GM12878 (cell line): ENCODE results near the gene MRC2.

Experiments used
- CTCF ChIP-seq, 3 experiments: IDR thresholded peaks in 2 of 3; conservative IDR thresholded peaks in 1 of 3; 2 replicates each; pipeline ENCODE4 v1.5.1; 2011; ENCODE audit warnings: low read depth in 3 of 3, low read length in 3 of 3, mild to moderate bottlenecking in 3 of 3, control low read depth in 2 of 3, moderate library complexity in 2 of 3, inconsistent platforms in 1 of 3, mixed read lengths in 1 of 3; ENCODE audit not compliant: control insufficient read depth in 2 of 3, insufficient read depth in 1 of 3; ENCODE audit errors: extremely low read depth in 1 of 3
- KDM1A ChIP-seq: fragments of 200-600 bp; sonication (generic); IDR thresholded peaks from 2 replicates; pipeline ENCODE4 v1.6.1; 2016; ENCODE audit warnings: borderline replicate concordance
- NRF1 ChIP-seq: conservative IDR thresholded peaks from 2 replicates; pipeline ENCODE4 v1.6.1; 2011; ENCODE audit warnings: mild to moderate bottlenecking, low read depth, low read length, improper control_type of control experiment
- PAX5 ChIP-seq: IDR thresholded peaks from 2 replicates; pipeline ENCODE4 v1.6.1; 2011; ENCODE audit warnings: low read depth, low read length, borderline replicate concordance
- PBX3 ChIP-seq: IDR thresholded peaks from 2 replicates; pipeline ENCODE4 v1.6.1; 2011; ENCODE audit warnings: mild to moderate bottlenecking, low read depth, low read length, moderate library complexity; ENCODE audit not compliant: insufficient replicate concordance
- RAD21 ChIP-seq: IDR thresholded peaks from 2 replicates; pipeline ENCODE4 v1.6.1; 2011; ENCODE audit warnings: mild to moderate bottlenecking, low read depth, low read length, moderate library complexity; ENCODE audit not compliant: insufficient read depth
- SMC3 ChIP-seq: IDR thresholded peaks from 2 replicates; pipeline ENCODE4 v1.6.1; 2011; ENCODE audit warnings: low read length, improper control_type of control experiment, borderline replicate concordance
- SREBF1 ChIP-seq: IDR thresholded peaks from 2 replicates; pipeline ENCODE4 v1.6.1; 2012; ENCODE audit warnings: mild to moderate bottlenecking, low read length
- TCF12 ChIP-seq: IDR thresholded peaks from 2 replicates; pipeline ENCODE4 v1.6.1; 2011; ENCODE audit warnings: low read depth, mild to moderate bottlenecking, low read length
- YY1 ChIP-seq: IDR thresholded peaks from 2 replicates; pipeline ENCODE4 v1.6.1; 2011; ENCODE audit warnings: low read depth, mild to moderate bottlenecking, low read length
- ZNF274 ChIP-seq: IDR thresholded peaks from one replicate; pipeline ENCODE4 v1.8.0; 2011; ENCODE audit not compliant: insufficient read length, insufficient read depth

GRCh38 chr17:62701706-62702085, 74.2 kb downstream of the MRC2 start:
- no peak for TF ChIP-seq PAX5
- no peak for TF ChIP-seq CTCF (IDR thresholded peaks at IDR 0.05 in 2 of 3, conservative IDR thresholded peaks at IDR 0.05 in 1 of 3; ENCODE audit: control insufficient read depth in 2 of 3, extremely low read depth in 1 of 3, insufficient read depth in 1 of 3, low read depth in 3 of 3, low read length in 3 of 3)
- TF ChIP-seq YY1 = no peak
- no peak for TF ChIP-seq SMC3
- TF ChIP-seq PBX3 = no peak
- no peak for TF ChIP-seq KDM1A
- TF ChIP-seq TCF12 = no peak
- no peak for TF ChIP-seq RAD21
- no peak for TF ChIP-seq ZNF274
- TF ChIP-seq SREBF1 = no peak
- no peak for TF ChIP-seq NRF1
